Panc1 (cell line): ENCODE results near the gene ILDR2. TPM values are rescaled to one million over a fixed set of nuclear protein-coding genes. Genes with fewer than 3 reads are reported as not detected.

Experiments used
- ATAC-seq: fragments of 200-7000 bp; cut with Tn5 transposase; 2 replicates; pipeline ENCODE4 v1.9.1; 2020; ENCODE audit warnings: mild to moderate bottlenecking, moderate library complexity
- BruUV-seq: library from RNA; stranded (reverse); fragments of 400-500 nt; replicated peaks from 2 replicates; lab custom pipeline; 2021; lab: Mats Ljungman, UMichigan
- CTCF ChIA-PET: fragments of 300-600 bp; sonication (Branson Sonifier 250); formaldehyde crosslinking; loops from one replicate; lab custom pipeline; 2022; ENCODE audit warnings: antibody characterized with exemption; lab: Charles Lee
- POLR2A ChIA-PET: fragments of 300-600 bp; sonication (Branson Sonifier 250); formaldehyde crosslinking; loops from one replicate; lab custom pipeline; 2022; ENCODE audit warnings: antibody characterized with exemption; lab: Charles Lee
- DNase-seq: peaks from one replicate; pipeline ENCODE4 v3.0.0-alpha.2; 2010; ENCODE audit warnings: low read depth, low spot score
- H3K27ac ChIP-seq: 2 replicates; pipeline ENCODE4 v1.5.1; 2011; ENCODE audit warnings: mild to moderate bottlenecking, low read length, inconsistent platforms
- H3K27me3 ChIP-seq: fragments of 200-500 bp; sonication (Bioruptor generic); 2 replicates; pipeline ENCODE4 v1.6.0; 2014; ENCODE audit warnings: low read length, inconsistent platforms; ENCODE audit not compliant: control insufficient read depth, insufficient read depth
- H3K36me3 ChIP-seq: fragments of 200-500 bp; sonication (Bioruptor generic); 2 replicates; pipeline ENCODE4 v1.5.1; 2014; ENCODE audit warnings: inconsistent platforms, mild to moderate bottlenecking, low read length, moderate library complexity; ENCODE audit not compliant: control insufficient read depth, insufficient read depth
- H3K4me1 ChIP-seq: 2 replicates; pipeline ENCODE4 v1.5.1; 2011; ENCODE audit warnings: inconsistent platforms, mild to moderate bottlenecking, low read length, moderate library complexity; ENCODE audit not compliant: control insufficient read depth, insufficient read depth
- H3K4me3 ChIP-seq, 2 experiments: 2 replicates each; pipeline ENCODE4 v1.5.1; 2011 to 2012; ENCODE audit warnings: low read depth in 2 of 2, low read length in 2 of 2, mild to moderate bottlenecking in 2 of 2, inconsistent platforms in 1 of 2, moderate library complexity in 1 of 2
- H3K9me3 ChIP-seq: fragments of 200-500 bp; sonication (Bioruptor generic); 2 replicates; pipeline ENCODE4 v1.5.1; 2014; ENCODE audit warnings: low read depth, mild to moderate bottlenecking, inconsistent platforms, low read length, moderate library complexity; ENCODE audit not compliant: control insufficient read depth, insufficient read depth
- POLR2AphosphoS5 ChIP-seq: IDR thresholded peaks from 2 replicates; pipeline ENCODE4 v1.6.1; 2012; ENCODE audit warnings: mild to moderate bottlenecking, low read depth, low read length, moderate library complexity
- SIN3A ChIP-seq: IDR thresholded peaks from 2 replicates; pipeline ENCODE4 v1.6.1; 2012; ENCODE audit warnings: low read depth, mild to moderate bottlenecking, low read length, moderate library complexity, borderline replicate concordance; ENCODE audit not compliant: insufficient read depth
- TCF7L2 ChIP-seq: IDR thresholded peaks from 2 replicates; pipeline ENCODE4 v1.6.1; 2011; ENCODE audit warnings: mild to moderate bottlenecking, low read depth, low read length, inconsistent platforms
- in situ Hi-C: cut with HindIII; loops from 2 replicates; pipeline ENCODE4 v1.10.0; 2016; ENCODE audit warnings: low sequenced_read_pairs, low pct_unique_long_range_greater_than_20kb
- intact Hi-C: fragments of 100-400 bp; cut with micrococcal nuclease; formaldehyde crosslinking; loops from one replicate; pipeline ENCODE4 v1.10.0; 2022; ENCODE audit not compliant: unreplicated experiment
- total RNA-seq: library from RNA; stranded (reverse); gene quantifications from one replicate; pipeline ENCODE4 v1.2.1, GENCODE V29; 2021; ENCODE audit not compliant: unreplicated experiment
- TF ChIP-seq, protein P1 (sequence below): fragments of 450-650 bp; IDR thresholded peaks from 2 replicates; pipeline ENCODE4 v1.5.1; 2017; ENCODE audit warnings: mild to moderate bottlenecking
- TF ChIP-seq, protein P2 (sequence below), 2 experiments: IDR thresholded peaks; 2 replicates each; pipeline ENCODE4 v1.6.1; 2011 to 2012; ENCODE audit warnings: low read depth in 2 of 2, control low read depth in 1 of 2, low read length in 1 of 2, mild to moderate bottlenecking in 1 of 2, moderate library complexity in 1 of 2; ENCODE audit not compliant: insufficient read depth in 1 of 2

Gene ILDR2
- total RNA-seq, 1 experiment from 2014 or later: 0.08 TPM

DNA sequence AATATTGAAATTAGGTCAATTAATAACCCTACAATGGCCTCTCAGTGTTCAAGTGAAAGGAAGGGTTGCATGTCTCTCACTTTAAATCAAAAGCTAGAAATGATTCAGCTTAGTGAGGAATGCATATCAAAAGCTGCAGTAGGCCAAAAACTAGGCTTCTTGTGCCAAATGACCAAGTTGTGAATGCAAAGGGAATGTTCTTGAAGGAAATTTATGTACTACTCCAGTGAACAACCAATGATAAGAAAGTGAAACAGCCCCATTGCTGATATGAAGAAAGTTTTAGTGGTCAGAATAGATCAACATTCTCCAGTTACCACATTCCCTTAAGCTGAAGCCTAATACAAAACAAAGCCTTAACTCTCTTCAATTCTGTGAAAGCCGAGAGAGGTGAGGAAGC is 23.7 kb upstream of the ILDR2 start:
- in situ Hi-C loops: no loop called here
- intact Hi-C loops: no loop called here
- POLR2A ChIA-PET: no interaction called here
- H3K4me1 ChIP-seq: no peaks in the 10 kb centered on the region
- CTCF ChIA-PET: no interaction called here
- no peaks in the 10 kb centered on the region; the same call in 1 of the 2 replicates for H3K27me3 ChIP-seq
- no peak overlapping the region for H3K4me3 ChIP-seq
- 0 out of 2 replicates have a peak, but pooled peaks cover 5% of the 10 kb centered on the region for H3K9me3 ChIP-seq
- no TSS peak for BruUV-seq
- no peak for DNase-seq
- H3K27ac ChIP-seq: no peak overlapping the region
- no peaks in the 10 kb centered on the region for H3K36me3 ChIP-seq
- no peak for ATAC-seq
- TF ChIP-seq, protein P1, sequence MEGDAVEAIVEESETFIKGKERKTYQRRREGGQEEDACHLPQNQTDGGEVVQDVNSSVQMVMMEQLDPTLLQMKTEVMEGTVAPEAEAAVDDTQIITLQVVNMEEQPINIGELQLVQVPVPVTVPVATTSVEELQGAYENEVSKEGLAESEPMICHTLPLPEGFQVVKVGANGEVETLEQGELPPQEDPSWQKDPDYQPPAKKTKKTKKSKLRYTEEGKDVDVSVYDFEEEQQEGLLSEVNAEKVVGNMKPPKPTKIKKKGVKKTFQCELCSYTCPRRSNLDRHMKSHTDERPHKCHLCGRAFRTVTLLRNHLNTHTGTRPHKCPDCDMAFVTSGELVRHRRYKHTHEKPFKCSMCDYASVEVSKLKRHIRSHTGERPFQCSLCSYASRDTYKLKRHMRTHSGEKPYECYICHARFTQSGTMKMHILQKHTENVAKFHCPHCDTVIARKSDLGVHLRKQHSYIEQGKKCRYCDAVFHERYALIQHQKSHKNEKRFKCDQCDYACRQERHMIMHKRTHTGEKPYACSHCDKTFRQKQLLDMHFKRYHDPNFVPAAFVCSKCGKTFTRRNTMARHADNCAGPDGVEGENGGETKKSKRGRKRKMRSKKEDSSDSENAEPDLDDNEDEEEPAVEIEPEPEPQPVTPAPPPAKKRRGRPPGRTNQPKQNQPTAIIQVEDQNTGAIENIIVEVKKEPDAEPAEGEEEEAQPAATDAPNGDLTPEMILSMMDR: no peak
- TF ChIP-seq, protein P2, sequence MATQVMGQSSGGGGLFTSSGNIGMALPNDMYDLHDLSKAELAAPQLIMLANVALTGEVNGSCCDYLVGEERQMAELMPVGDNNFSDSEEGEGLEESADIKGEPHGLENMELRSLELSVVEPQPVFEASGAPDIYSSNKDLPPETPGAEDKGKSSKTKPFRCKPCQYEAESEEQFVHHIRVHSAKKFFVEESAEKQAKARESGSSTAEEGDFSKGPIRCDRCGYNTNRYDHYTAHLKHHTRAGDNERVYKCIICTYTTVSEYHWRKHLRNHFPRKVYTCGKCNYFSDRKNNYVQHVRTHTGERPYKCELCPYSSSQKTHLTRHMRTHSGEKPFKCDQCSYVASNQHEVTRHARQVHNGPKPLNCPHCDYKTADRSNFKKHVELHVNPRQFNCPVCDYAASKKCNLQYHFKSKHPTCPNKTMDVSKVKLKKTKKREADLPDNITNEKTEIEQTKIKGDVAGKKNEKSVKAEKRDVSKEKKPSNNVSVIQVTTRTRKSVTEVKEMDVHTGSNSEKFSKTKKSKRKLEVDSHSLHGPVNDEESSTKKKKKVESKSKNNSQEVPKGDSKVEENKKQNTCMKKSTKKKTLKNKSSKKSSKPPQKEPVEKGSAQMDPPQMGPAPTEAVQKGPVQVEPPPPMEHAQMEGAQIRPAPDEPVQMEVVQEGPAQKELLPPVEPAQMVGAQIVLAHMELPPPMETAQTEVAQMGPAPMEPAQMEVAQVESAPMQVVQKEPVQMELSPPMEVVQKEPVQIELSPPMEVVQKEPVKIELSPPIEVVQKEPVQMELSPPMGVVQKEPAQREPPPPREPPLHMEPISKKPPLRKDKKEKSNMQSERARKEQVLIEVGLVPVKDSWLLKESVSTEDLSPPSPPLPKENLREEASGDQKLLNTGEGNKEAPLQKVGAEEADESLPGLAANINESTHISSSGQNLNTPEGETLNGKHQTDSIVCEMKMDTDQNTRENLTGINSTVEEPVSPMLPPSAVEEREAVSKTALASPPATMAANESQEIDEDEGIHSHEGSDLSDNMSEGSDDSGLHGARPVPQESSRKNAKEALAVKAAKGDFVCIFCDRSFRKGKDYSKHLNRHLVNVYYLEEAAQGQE (IDR thresholded peaks at IDR 0.05; ENCODE audit: insufficient read depth in 1 of 2, low read depth in 2 of 2, low read length in 1 of 2): no peak
- TF ChIP-seq SIN3A (no peak), TCF7L2 (no peak), POLR2AphosphoS5 (no peak)

DNA sequence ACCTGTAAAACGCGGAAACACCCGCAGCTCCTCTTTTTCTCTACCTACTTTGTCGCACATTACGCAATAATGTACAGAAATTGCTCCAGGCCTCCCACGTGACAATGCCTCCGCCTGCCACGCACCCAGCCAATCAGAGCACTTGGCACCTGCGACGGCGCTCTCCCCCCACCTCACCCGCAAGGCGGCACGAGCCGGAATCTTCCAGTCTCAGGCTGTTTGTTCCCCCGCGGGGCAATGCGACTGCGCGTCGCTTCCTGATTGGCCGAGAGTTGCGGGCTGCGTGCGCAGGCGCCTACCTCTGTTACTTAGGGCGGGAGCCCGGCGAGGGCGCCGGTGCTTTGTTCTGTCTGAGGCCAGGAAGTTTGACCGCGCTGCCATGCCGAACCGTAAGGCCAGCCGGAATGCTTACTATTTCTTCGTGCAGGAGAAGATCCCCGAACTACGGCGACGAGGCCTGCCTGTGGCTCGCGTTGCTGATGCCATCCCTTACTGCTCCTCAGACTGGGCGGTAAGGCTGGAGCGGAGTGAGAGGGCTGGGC is 13.7 kb upstream of the ILDR2 start, which contains the start of gene MAEL:
Gene MAEL (plus strand): TSS at position 307 of the 542 bp plus-strand sequence. CDS start 73 bp downstream, at position 380.
- intact Hi-C loops (no loop called here), in situ Hi-C loops (no loop called here)
- H3K36me3 ChIP-seq: no peaks in the 10 kb centered on the region
- CTCF ChIA-PET: no interaction called here
- TF ChIP-seq TCF7L2 (no peak), POLR2AphosphoS5 (no peak), SIN3A (no peak)
- TF ChIP-seq, protein P1: no peak
- TF ChIP-seq, protein P2 (IDR thresholded peaks at IDR 0.05; ENCODE audit: insufficient read depth in 1 of 2, low read depth in 2 of 2, low read length in 1 of 2): no peak
- peaks cover 7% of the 10 kb centered on the region for H3K27me3 ChIP-seq
- H3K4me3 ChIP-seq: no peak within 1 kb of the TSS
- no TSS peak for BruUV-seq
- no peak within 1 kb of the TSS for H3K27ac ChIP-seq
- POLR2A ChIA-PET: no interaction called here
- DNase-seq (no peak), ATAC-seq (no peak)
- H3K9me3 ChIP-seq: no peaks in the 10 kb centered on the region
- no peaks in the 10 kb centered on the region for H3K4me1 ChIP-seq
